Suprapubic skin (tissue), 4 donors: ENCODE data around the gene INSIG2.

Experiments
- POLR2A ChIP-seq, 2 donors: fragments of 450-650 bp; IDR thresholded peaks; one replicate each; pipeline ENCODE4 v1.6.1; 2017; ENCODE audit warnings: antibody characterized with exemption in 2 of 2, mild to moderate bottlenecking in 2 of 2, moderate library complexity in 2 of 2
- POLR2AphosphoS5 ChIP-seq, 3 donors: sonication (generic); formaldehyde crosslinking; IDR thresholded peaks; one replicate each; pipeline ENCODE4 v1.6.1; 2017; ENCODE audit warnings: antibody characterized with exemption in 3 of 3
- TF ChIP-seq, protein P1 (sequence below), 2 donors: fragments of 200-600 bp in 1 of 2; fragments of 450-650 bp in 1 of 2; sonication (generic) in 1 of 2; IDR thresholded peaks; one replicate each; pipeline ENCODE4 v1.5.1; 2016 to 2019; ENCODE audit warnings: antibody characterized with exemption in 2 of 2, mild to moderate bottlenecking in 1 of 2, moderate library complexity in 1 of 2

DNA sequence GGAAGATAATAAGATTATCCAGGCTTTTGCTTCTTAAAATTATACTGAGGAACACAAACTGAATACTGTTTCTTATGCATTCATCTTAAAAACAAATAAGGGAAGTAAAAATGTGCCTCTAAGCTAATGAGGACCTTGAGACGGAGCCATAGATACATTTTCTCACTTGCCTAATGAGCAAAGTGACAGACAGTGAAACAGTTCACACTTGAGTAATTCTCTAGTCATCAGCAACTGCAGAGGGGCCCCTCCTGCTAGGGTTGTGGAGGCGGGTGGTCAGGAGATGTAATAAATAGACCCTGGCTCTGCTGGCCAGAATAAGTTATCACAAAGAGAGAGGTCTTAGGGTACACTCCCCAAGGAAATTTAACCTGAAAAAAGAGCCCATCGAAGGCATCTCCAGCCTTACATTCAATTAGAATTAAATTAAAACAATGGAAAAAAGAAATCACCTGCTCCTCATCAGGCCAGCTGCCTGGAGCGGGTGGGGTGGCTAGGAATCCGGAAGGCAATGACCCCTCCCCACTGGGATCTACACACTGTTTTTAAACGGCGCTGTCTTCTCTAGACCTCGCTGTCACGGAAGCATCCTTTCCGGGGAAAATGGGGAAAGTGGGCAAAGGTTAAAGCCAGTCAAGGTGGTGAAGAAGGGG lies 32.6 kb upstream of the INSIG2 start:
- TF ChIP-seq POLR2AphosphoS5 (IDR thresholded peaks at IDR 0.05) (no peak), POLR2A (IDR thresholded peaks at IDR 0.05) (no peak)
- TF ChIP-seq, protein P1, sequence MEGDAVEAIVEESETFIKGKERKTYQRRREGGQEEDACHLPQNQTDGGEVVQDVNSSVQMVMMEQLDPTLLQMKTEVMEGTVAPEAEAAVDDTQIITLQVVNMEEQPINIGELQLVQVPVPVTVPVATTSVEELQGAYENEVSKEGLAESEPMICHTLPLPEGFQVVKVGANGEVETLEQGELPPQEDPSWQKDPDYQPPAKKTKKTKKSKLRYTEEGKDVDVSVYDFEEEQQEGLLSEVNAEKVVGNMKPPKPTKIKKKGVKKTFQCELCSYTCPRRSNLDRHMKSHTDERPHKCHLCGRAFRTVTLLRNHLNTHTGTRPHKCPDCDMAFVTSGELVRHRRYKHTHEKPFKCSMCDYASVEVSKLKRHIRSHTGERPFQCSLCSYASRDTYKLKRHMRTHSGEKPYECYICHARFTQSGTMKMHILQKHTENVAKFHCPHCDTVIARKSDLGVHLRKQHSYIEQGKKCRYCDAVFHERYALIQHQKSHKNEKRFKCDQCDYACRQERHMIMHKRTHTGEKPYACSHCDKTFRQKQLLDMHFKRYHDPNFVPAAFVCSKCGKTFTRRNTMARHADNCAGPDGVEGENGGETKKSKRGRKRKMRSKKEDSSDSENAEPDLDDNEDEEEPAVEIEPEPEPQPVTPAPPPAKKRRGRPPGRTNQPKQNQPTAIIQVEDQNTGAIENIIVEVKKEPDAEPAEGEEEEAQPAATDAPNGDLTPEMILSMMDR (IDR thresholded peaks at IDR 0.05) = no peak
